Neural progenitor cell (in vitro differentiated cells): ENCODE data around the gene BUD23. TPM values are rescaled to one million over a fixed set of nuclear protein-coding genes. Genes with fewer than 3 reads are reported as not detected.

Experiments used
- DNase-seq: peaks from one replicate; pipeline ENCODE4 v3.0.0-alpha.2; 2016; ENCODE audit warnings: low spot score
- H2AFZ ChIP-seq: fragments of 200-600 bp; sonication (generic); replicated peaks from 2 replicates; pipeline ENCODE4 v1.6.1; 2016; ENCODE audit warnings: antibody characterized with exemption
- H3F3A ChIP-seq: fragments of 200-600 bp; sonication (generic); 2 replicates; pipeline ENCODE4 v1.6.1; 2016; ENCODE audit warnings: antibody characterized with exemption, low read depth
- H3K27ac ChIP-seq: fragments of 200-600 bp; sonication (generic); 2 replicates; pipeline ENCODE4 v1.5.1; 2016; ENCODE audit warnings: mild to moderate bottlenecking
- H3K27me3 ChIP-seq: fragments of 200-600 bp; sonication (generic); 2 replicates; pipeline ENCODE4 v1.6.1; 2016; ENCODE audit warnings: mild to moderate bottlenecking, moderate library complexity
- H3K36me3 ChIP-seq: fragments of 200-600 bp; sonication (generic); 2 replicates; pipeline ENCODE4 v1.5.1; 2016
- H3K4me1 ChIP-seq: fragments of 200-600 bp; sonication (generic); 2 replicates; pipeline ENCODE4 v1.6.1; 2016; ENCODE audit warnings: mixed run types
- H3K4me2 ChIP-seq: fragments of 200-600 bp; sonication (generic); 2 replicates; pipeline ENCODE4 v1.6.1; 2016
- H3K4me3 ChIP-seq: fragments of 200-600 bp; sonication (generic); 2 replicates; pipeline ENCODE4 v1.5.1; 2016
- H3K79me2 ChIP-seq: fragments of 200-600 bp; sonication (generic); 2 replicates; pipeline ENCODE4 v1.6.1; 2016; ENCODE audit warnings: low read depth
- H3K9ac ChIP-seq: fragments of 200-600 bp; sonication (generic); 2 replicates; pipeline ENCODE4 v1.6.1; 2016
- H3K9me3 ChIP-seq: fragments of 200-600 bp; sonication (generic); 2 replicates; pipeline ENCODE4 v1.5.1; 2016; ENCODE audit warnings: low read depth
- H4K20me1 ChIP-seq: fragments of 200-600 bp; sonication (generic); 2 replicates; pipeline ENCODE4 v1.6.1; 2016; ENCODE audit warnings: low read depth
- H3K27ac Mint-ChIP-seq: 3 replicates; pipeline ENCODE4 v1.8.0; 2021; ENCODE audit warnings: mixed read lengths
- H3K27me3 Mint-ChIP-seq: 2 replicates; pipeline ENCODE4 v1.8.0; 2022; ENCODE audit warnings: low read depth, mild to moderate bottlenecking, inconsistent platforms, moderate library complexity, mixed read lengths; ENCODE audit not compliant: insufficient read depth
- H3K36me3 Mint-ChIP-seq: 3 replicates; pipeline ENCODE4 v1.8.0; 2021; ENCODE audit warnings: mixed read lengths
- H3K4me1 Mint-ChIP-seq: 3 replicates; pipeline ENCODE4 v1.8.0; 2021; ENCODE audit warnings: mixed read lengths
- H3K4me3 Mint-ChIP-seq: 3 replicates; pipeline ENCODE4 v1.8.0; 2021; ENCODE audit warnings: mild to moderate bottlenecking, moderate library complexity, mixed read lengths
- H3K9me3 Mint-ChIP-seq: 3 replicates; pipeline ENCODE4 v1.8.0; 2020; ENCODE audit warnings: mixed read lengths
- EZH2 ChIP-seq: fragments of 200-600 bp; sonication (generic); IDR thresholded peaks from 2 replicates; pipeline ENCODE4 v1.6.1; 2017; ENCODE audit warnings: antibody characterized with exemption, mild to moderate bottlenecking, moderate library complexity
- EZH2phosphoT487 ChIP-seq: fragments of 200-600 bp; sonication (generic); IDR thresholded peaks from 2 replicates; pipeline ENCODE4 v1.6.1; 2017; ENCODE audit warnings: antibody characterized with exemption
- total RNA-seq: library from RNA; depleted of rRNA; stranded (reverse); fragments of >200 nt; gene quantifications from 2 replicates; pipeline ENCODE4 v1.2.3, GENCODE V29; 2015; ENCODE audit warnings: low replicate concordance
- TF ChIP-seq, protein P1 (sequence below): fragments of 200-600 bp; sonication (generic); IDR thresholded peaks from 2 replicates; pipeline ENCODE4 v1.5.1; 2017; ENCODE audit warnings: antibody characterized with exemption, mild to moderate bottlenecking

The BUD23 gene
- total RNA-seq, 1 donor from 2014 or later = 22.8 TPM

DNA sequence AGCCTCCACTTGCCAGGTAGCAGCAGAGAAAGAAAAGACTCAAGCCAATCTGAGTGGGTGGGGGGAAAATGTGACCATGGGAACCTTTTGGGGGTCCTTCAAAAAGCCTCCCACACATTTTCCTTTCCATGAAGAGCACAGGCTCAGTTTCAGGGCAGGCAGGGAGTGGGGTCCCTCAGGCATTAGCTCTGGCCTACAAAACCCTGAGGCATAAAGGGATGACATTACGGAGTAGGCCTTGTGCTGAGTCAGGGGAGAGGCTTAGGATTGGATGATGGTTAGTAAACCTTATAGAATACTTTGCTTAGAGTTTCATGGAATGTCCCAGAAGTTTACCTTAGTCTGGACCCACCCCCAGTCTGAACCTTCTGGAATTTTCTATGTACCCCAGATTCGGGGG lies 3.7 kb upstream of the BUD23 start:
- H3K27me3 Mint-ChIP-seq = peaks cover 8% of the 10 kb centered on the region
- no peak overlapping the region for H3K9ac ChIP-seq
- no peaks in the 10 kb centered on the region for H3K36me3 ChIP-seq
- H2AFZ ChIP-seq = no peak overlapping the region
- H3K4me1 ChIP-seq = peaks cover 9% of the 10 kb centered on the region
- no peaks in the 10 kb centered on the region for H3K27me3 ChIP-seq
- peaks cover 23% of the 10 kb centered on the region for H3K4me1 Mint-ChIP-seq
- no peak for TF ChIP-seq EZH2
- TF ChIP-seq, protein P1, sequence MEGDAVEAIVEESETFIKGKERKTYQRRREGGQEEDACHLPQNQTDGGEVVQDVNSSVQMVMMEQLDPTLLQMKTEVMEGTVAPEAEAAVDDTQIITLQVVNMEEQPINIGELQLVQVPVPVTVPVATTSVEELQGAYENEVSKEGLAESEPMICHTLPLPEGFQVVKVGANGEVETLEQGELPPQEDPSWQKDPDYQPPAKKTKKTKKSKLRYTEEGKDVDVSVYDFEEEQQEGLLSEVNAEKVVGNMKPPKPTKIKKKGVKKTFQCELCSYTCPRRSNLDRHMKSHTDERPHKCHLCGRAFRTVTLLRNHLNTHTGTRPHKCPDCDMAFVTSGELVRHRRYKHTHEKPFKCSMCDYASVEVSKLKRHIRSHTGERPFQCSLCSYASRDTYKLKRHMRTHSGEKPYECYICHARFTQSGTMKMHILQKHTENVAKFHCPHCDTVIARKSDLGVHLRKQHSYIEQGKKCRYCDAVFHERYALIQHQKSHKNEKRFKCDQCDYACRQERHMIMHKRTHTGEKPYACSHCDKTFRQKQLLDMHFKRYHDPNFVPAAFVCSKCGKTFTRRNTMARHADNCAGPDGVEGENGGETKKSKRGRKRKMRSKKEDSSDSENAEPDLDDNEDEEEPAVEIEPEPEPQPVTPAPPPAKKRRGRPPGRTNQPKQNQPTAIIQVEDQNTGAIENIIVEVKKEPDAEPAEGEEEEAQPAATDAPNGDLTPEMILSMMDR = no peak
- no peak for TF ChIP-seq EZH2phosphoT487
- no peak overlapping the region for H3K4me3 ChIP-seq
- peaks cover 26% of the 10 kb centered on the region for H4K20me1 ChIP-seq
- H3K79me2 ChIP-seq = peaks cover 46% of the 10 kb centered on the region
- H3K4me2 ChIP-seq = no peak overlapping the region
- no peak overlapping the region for H3K27ac ChIP-seq
- H3K4me3 Mint-ChIP-seq = no peak overlapping the region
- H3K9me3 Mint-ChIP-seq = no peaks in the 10 kb centered on the region
- no peak for DNase-seq
- H3K9me3 ChIP-seq = no peaks in the 10 kb centered on the region
- peaks cover 7% of the 10 kb centered on the region for H3F3A ChIP-seq
- H3K27ac Mint-ChIP-seq = no peak overlapping the region
- H3K36me3 Mint-ChIP-seq = peaks cover 15% of the 10 kb centered on the region

DNA sequence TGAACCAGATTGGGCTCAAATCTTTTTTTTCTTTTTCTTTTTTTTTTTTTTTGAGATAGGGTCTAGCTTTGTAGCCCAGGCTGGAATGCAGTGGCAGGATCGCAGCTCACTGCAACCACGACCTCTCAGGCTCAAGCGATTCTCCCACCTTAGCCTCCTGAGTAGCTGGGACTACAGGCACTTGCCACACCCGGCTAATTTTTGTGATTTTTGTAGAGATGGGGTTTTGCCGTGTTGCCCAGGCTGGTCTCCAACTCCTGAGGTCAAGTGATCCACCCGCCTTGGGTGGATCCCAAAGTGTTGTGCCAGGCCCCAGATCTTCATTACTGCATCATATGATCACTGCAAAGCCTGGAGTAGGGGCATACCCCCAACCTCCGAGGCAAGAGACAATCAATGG lies 2.9 kb upstream of the BUD23 start:
- Mint-ChIP-seq H3K27me3 (peaks cover 8% of the 10 kb centered on the region), H3K4me1 (peaks cover 23% of the 10 kb centered on the region), H3K4me3 (peak overlapping the region; percentile 98), H3K27ac (no peak overlapping the region), H3K36me3 (peaks cover 15% of the 10 kb centered on the region), H3K9me3 (no peaks in the 10 kb centered on the region)
- Histone ChIP-seq H3F3A (peaks cover 2% of the 10 kb centered on the region), H3K4me1 (peaks cover 9% of the 10 kb centered on the region), H3K4me2 (no peak overlapping the region), H3K27ac (no peak overlapping the region), H2AFZ (no peak overlapping the region), H3K79me2 (peaks cover 54% of the 10 kb centered on the region), H3K9ac (no peak overlapping the region), H3K9me3 (no peaks in the 10 kb centered on the region), H3K36me3 (no peaks in the 10 kb centered on the region), H3K4me3 (no peak overlapping the region), H3K27me3 (no peaks in the 10 kb centered on the region), H4K20me1 (peaks cover 24% of the 10 kb centered on the region)
- TF ChIP-seq, protein P1 = no peak
- TF ChIP-seq EZH2 (no peak), EZH2phosphoT487 (no peak)
- no peak for DNase-seq

DNA sequence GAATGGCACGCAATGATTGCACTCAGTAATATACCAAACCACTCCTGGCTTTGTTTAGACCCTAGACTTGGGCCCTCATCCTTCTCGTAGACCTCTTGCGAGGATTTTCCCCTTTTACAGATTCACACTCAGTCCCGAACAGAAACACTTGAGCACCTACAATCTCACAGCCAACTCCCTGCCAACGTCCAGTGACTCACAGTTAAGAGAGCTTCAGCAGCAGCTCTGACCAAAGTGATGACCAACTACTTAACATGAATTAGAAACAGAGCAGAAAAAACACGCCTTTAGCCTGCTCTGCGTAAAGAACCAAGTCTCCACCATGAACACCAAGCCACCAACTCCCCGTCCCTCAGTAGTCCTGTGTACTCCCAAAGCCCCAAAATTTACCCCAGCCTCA lies 2.4 kb upstream of the BUD23 start:
- Histone ChIP-seq H3K4me2 (peak overlapping the region; percentile 93), H3K36me3 (no peaks in the 10 kb centered on the region), H3K27ac (no peak overlapping the region), H4K20me1 (peaks cover 24% of the 10 kb centered on the region), H3K4me1 (peaks cover 9% of the 10 kb centered on the region), H3K27me3 (no peaks in the 10 kb centered on the region), H2AFZ (no peak overlapping the region), H3K9ac (peak overlapping the region; percentile 15), H3K4me3 (peak overlapping the region; percentile 95), H3K9me3 (no peaks in the 10 kb centered on the region), H3K79me2 (peaks cover 60% of the 10 kb centered on the region), H3F3A (no peaks in the 10 kb centered on the region)
- Mint-ChIP-seq H3K36me3 (peaks cover 15% of the 10 kb centered on the region), H3K9me3 (no peaks in the 10 kb centered on the region), H3K27me3 (peaks cover 8% of the 10 kb centered on the region), H3K4me1 (peaks cover 23% of the 10 kb centered on the region), H3K27ac (no peak overlapping the region), H3K4me3 (peak overlapping the region; percentile 98)
- no peak for DNase-seq
- TF ChIP-seq, protein P1 = no peak
- TF ChIP-seq EZH2phosphoT487 (no peak), EZH2 (no peak)
